HL-60/S4 (cell line): Measurements from ENCODE around the gene EPHB6.

Experiments used
- in situ Hi-C: fragments of 300-500 bp; cut with MboI; formaldehyde crosslinking; loops from 2 replicates; pipeline ENCODE4 v1.14.3; 2022; ENCODE audit warnings: low sequenced_read_pairs

The EPHB6 gene

GRCh38 chr7:142874837-142875236 lies 20.0 kb downstream of the EPHB6 start:
- in situ Hi-C loops: loop anchor here (10.0 to 25.0 kb wide), 3 partner anchors 87 to 340 kb away; partner anchors contain the start of gene KEL

GRCh38 chr7:142875456-142875855 lies 20.6 kb downstream of the EPHB6 start:
- in situ Hi-C loops: loop anchor here (10.0 kb wide), 2 partner anchors 129 to 339 kb away; no protein-coding TSS in a partner anchor

GRCh38 chr7:142876236-142876960 lies 21.5 kb downstream of the EPHB6 start:
- in situ Hi-C loops: loop anchor here (10.0 kb wide), 2 partner anchors 128 to 338 kb away; no protein-coding TSS in a partner anchor

GRCh38 chr7:142876991-142877910 lies 22.4 kb downstream of the EPHB6 start:
- in situ Hi-C loops: loop anchor here (10.0 kb wide), 2 partner anchors 128 to 338 kb away; no protein-coding TSS in a partner anchor

- in situ Hi-C loops: loop anchor here (10.0 kb wide), 2 partner anchors 126 to 336 kb away; no protein-coding TSS in a partner anchor
Measured at GRCh38 chr7:142878315-142878714, 23.4 kb downstream of the EPHB6 start.

- in situ Hi-C loops: loop anchor here (10.0 kb wide), 2 partner anchors 126 to 336 kb away; no protein-coding TSS in a partner anchor
Measured at GRCh38 chr7:142879060-142879459, 24.2 kb downstream of the EPHB6 start.

- in situ Hi-C loops: no loop called here
Measured at GRCh38 chr7:142880876-142881505, 26.1 kb downstream of the EPHB6 start.

- in situ Hi-C loops: no loop called here
Measured at GRCh38 chr7:142881586-142882337, 26.9 kb downstream of the EPHB6 start.

- in situ Hi-C loops: no loop called here
Measured at GRCh38 chr7:142882338-142882678, 27.4 kb downstream of the EPHB6 start.

- in situ Hi-C loops: no loop called here
Measured at GRCh38 chr7:142883145-142883544, 28.3 kb downstream of the EPHB6 start.

GRCh38 chr7:142883571-142884285 lies 28.9 kb downstream of the EPHB6 start:
- in situ Hi-C loops: no loop called here

- in situ Hi-C loops: no loop called here
Measured at GRCh38 chr7:142884286-142884640, 29.4 kb downstream of the EPHB6 start.

GRCh38 chr7:142885311-142886230 lies 30.7 kb downstream of the EPHB6 start, which contains the start of gene TRPV6:
Gene TRPV6 (minus strand): TSS chr7:142885745.
- in situ Hi-C loops: no loop called here

GRCh38 chr7:142886866-142887265 lies 32.0 kb downstream of the EPHB6 start:
- in situ Hi-C loops: no loop called here

- in situ Hi-C loops: no loop called here
Measured at GRCh38 chr7:142887282-142888015, 32.6 kb downstream of the EPHB6 start.

- in situ Hi-C loops: no loop called here
Measured at GRCh38 chr7:142889816-142890215, 34.9 kb downstream of the EPHB6 start.

GRCh38 chr7:142890874-142891485 lies 36.1 kb downstream of the EPHB6 start:
- in situ Hi-C loops: no loop called here
